ENCODE data around the gene NPTX1.
"Not testable (repeated sequence)": the region's sequence is repeated elsewhere in the genome, so short reads cannot be mapped to it uniquely, and the experiment has no call there.

Gene NPTX1

GRCh38 chr17:80511222-80512180 lies 35.1 kb upstream of the NPTX1 start:
- no peak for DNase-seq (ENCODE audit: low spot score)
- TF ChIP-seq, protein P1, sequence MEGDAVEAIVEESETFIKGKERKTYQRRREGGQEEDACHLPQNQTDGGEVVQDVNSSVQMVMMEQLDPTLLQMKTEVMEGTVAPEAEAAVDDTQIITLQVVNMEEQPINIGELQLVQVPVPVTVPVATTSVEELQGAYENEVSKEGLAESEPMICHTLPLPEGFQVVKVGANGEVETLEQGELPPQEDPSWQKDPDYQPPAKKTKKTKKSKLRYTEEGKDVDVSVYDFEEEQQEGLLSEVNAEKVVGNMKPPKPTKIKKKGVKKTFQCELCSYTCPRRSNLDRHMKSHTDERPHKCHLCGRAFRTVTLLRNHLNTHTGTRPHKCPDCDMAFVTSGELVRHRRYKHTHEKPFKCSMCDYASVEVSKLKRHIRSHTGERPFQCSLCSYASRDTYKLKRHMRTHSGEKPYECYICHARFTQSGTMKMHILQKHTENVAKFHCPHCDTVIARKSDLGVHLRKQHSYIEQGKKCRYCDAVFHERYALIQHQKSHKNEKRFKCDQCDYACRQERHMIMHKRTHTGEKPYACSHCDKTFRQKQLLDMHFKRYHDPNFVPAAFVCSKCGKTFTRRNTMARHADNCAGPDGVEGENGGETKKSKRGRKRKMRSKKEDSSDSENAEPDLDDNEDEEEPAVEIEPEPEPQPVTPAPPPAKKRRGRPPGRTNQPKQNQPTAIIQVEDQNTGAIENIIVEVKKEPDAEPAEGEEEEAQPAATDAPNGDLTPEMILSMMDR (IDR thresholded peaks at IDR 0.05; ENCODE audit: borderline replicate concordance, control extremely low read depth, extremely low read depth, insufficient read depth, missing control alignments), result no peak
- in situ Hi-C loops (cut with MboI; ENCODE audit: low sequenced_read_pairs, unreplicated experiment), result no loop called here

- in situ Hi-C loops (cut with MboI; ENCODE audit: low sequenced_read_pairs, unreplicated experiment), result no loop called here
- no peak for DNase-seq (ENCODE audit: low spot score)
- TF ChIP-seq, protein P1 (IDR thresholded peaks at IDR 0.05; ENCODE audit: borderline replicate concordance, control extremely low read depth, extremely low read depth, insufficient read depth, missing control alignments), result no peak
Measured at GRCh38 chr17:80510772-80511171, 34.4 kb upstream of the NPTX1 start.

DNA sequence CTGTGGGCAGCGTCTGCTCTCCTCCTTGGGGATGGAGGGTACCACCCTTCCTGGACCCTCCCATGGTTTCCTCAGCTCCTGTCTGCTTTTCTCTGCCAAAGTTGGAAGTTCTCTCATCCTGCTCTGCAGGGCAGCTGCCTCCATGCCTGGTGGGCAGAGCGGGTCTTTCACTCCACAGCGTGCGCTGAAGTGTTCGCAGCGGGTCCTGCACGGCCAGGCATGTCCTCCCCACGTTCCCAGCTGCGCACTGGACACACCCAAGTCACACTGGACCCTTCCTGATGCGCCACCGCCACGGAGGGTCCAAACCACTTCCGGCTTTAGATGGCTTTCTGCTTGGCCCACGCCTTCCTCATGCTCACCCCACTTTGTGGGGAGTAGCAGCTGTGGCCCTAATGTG lies 33.7 kb upstream of the NPTX1 start:
- TF ChIP-seq, protein P1 (IDR thresholded peaks at IDR 0.05; ENCODE audit: borderline replicate concordance, control extremely low read depth, extremely low read depth, insufficient read depth, missing control alignments), result no peak
- DNase-seq (ENCODE audit: low spot score), result no peak
- in situ Hi-C loops (cut with MboI; ENCODE audit: low sequenced_read_pairs, unreplicated experiment), result no loop called here

DNA sequence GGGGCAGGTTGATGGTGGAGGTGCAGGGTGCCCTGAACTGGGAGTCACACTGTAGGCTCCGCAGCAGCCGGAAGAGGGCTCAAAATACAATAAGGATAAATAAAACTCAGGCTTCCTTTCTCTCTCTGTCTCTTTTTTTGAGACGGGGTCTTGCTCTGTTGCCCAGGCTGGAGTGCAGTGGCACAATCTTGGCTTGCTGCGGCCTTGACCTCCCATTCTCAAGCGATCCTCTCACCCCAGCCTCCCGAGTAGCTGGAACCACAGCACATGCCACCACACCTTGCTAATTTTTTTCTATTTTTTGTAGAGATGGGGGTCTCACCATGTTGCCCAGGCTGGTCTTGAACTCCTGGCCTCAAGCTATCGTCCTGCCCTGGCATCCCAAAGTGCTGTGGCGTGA lies 32.9 kb upstream of the NPTX1 start:
- in situ Hi-C loops (cut with MboI; ENCODE audit: low sequenced_read_pairs, unreplicated experiment), result no loop called here
- no peak for DNase-seq (ENCODE audit: low spot score)

DNA sequence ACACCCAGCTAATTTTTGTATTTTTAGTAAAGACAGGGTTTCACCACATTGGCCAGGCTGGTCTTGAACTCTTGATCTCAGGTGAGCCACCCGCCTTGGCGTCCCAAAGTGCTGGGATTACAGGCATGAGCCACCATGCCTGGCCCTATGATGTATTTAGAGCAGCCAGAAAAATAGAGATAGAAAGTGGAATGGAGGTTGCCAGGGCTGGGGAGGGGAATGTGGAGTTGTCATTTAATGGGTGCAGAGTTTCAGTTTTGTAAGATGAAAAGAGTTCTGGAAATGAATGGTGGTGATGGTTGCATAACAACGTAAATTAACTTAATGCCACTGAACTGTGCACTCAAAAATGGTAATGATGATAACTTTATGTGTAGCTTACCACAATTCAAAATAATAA lies 31.6 kb upstream of the NPTX1 start:
- no peak for DNase-seq (ENCODE audit: low spot score)
- in situ Hi-C loops (cut with MboI; ENCODE audit: low sequenced_read_pairs, unreplicated experiment), result no loop called here
- TF ChIP-seq, protein P1 (IDR thresholded peaks at IDR 0.05; ENCODE audit: borderline replicate concordance, control extremely low read depth, extremely low read depth, insufficient read depth, missing control alignments), result no peak

More for the DNA sequence above, 32.9 kb upstream of the NPTX1 start:
- TF ChIP-seq, protein P1 (IDR thresholded peaks at IDR 0.05; ENCODE audit: borderline replicate concordance, control extremely low read depth, extremely low read depth, insufficient read depth, missing control alignments), result no peak

DNA sequence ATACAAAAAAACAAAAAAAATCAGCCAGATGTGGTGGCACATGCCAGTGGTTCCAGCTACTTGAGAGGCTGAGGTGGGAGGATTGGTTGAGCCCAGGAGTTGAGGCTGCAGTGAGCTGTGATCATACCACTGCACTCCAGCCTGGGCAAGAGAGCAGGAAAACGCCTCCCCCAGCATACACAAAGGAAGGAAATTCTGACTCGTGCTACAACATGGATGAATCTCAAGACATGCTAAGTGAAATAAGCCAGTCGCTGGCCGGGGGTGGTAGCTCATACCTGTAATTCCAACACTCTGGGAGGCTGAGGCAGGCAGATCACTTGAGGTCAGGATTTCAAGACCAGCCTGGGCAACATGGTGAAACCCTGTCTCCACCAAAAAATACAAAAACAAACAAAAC lies 30.8 kb upstream of the NPTX1 start:
- DNase-seq (ENCODE audit: low spot score); in situ Hi-C loops (cut with MboI; ENCODE audit: low sequenced_read_pairs, unreplicated experiment): not testable (repeated sequence)

- in situ Hi-C loops (cut with MboI; ENCODE audit: low sequenced_read_pairs, unreplicated experiment), result no loop called here
- TF ChIP-seq, protein P1 (IDR thresholded peaks at IDR 0.05; ENCODE audit: borderline replicate concordance, control extremely low read depth, extremely low read depth, insufficient read depth, missing control alignments), result no peak
- no peak for DNase-seq (ENCODE audit: low spot score)
Measured at GRCh38 chr17:80504686-80505413, 28.4 kb upstream of the NPTX1 start.
